IPS DF 6.9 (cell line): ENCODE results near the gene TENM4.

Source experiments
- DNase-seq: peaks from one replicate; pipeline ENCODE4 v3.0.0-alpha.2; 2013; ENCODE audit warnings: low read depth, low spot score
- H3K27ac ChIP-seq: one replicate; pipeline ENCODE4 v1.5.1; 2013; ENCODE audit warnings: low read length, control low read depth
- H3K27me3 ChIP-seq: 2 replicates; pipeline ENCODE4 v1.6.1; 2013; ENCODE audit warnings: mild to moderate bottlenecking, low read length; ENCODE audit not compliant: control insufficient read depth, insufficient read depth
- H3K36me3 ChIP-seq: 2 replicates; pipeline ENCODE4 v1.6.1; 2013; ENCODE audit warnings: low read length; ENCODE audit not compliant: control insufficient read depth, insufficient read depth
- H3K4me1 ChIP-seq: 2 replicates; pipeline ENCODE4 v1.6.1; 2013; ENCODE audit warnings: low read length; ENCODE audit not compliant: control insufficient read depth, insufficient read depth
- H3K4me3 ChIP-seq: 2 replicates; pipeline ENCODE4 v1.5.1; 2013; ENCODE audit warnings: mild to moderate bottlenecking, low read length
- H3K9me3 ChIP-seq: 2 replicates; pipeline ENCODE4 v1.6.1; 2013; ENCODE audit warnings: low read length, inconsistent platforms; ENCODE audit not compliant: control insufficient read depth, insufficient read depth
- WGBS: extraction: QIAGEN DNeasy Blood & Tissue Kit; methylation state at CpG from one replicate; pipeline ENCODE4 v1.1.7; 2013; ENCODE audit warnings: mixed read lengths, missing lambda C conversion rate; ENCODE audit not compliant: insufficient read length, insufficient coverage; 5-methylcytosine and 5-hydroxymethylcytosine counted together

The TENM4 gene

GRCh38 chr11:78851878-78852586 lies 588.8 kb downstream of the TENM4 start:
- WGBS: no CpG with 5 or more reads among the region's 7 CpGs
- no peaks in the 10 kb centered on the region for H3K4me1 ChIP-seq
- H3K4me3 ChIP-seq: no peak overlapping the region
- no peaks in the 10 kb centered on the region for H3K36me3 ChIP-seq
- DNase-seq: no peak
- H3K9me3 ChIP-seq: no peaks in the 10 kb centered on the region
- H3K27ac ChIP-seq: no peak overlapping the region
- no peaks in the 10 kb centered on the region for H3K27me3 ChIP-seq

DNA sequence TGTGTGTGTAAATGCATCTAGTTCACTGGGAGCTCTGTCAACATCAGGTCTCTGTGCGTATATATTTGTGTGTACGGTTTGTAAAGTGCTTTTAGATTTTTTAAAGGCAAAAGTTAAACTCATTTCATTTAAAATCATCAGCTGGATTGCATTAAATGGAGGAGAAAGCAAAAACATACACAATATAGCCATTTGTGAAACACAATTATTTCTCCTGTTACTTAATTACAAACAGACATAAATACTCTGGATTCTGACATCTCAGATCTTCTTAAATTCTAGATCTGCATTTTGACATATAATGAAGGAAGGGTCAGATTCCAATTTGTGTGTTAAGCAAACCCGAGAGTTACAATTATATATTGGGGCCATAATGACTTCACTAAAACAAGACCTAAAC lies 590.8 kb downstream of the TENM4 start:
- H3K27ac ChIP-seq: no peak overlapping the region
- no CpG with 5 or more reads among the region's 3 CpGs for WGBS
- no peaks in the 10 kb centered on the region for H3K27me3 ChIP-seq
- H3K4me3 ChIP-seq: no peak overlapping the region
- no peaks in the 10 kb centered on the region for H3K4me1 ChIP-seq
- no peaks in the 10 kb centered on the region for H3K9me3 ChIP-seq
- no peaks in the 10 kb centered on the region for H3K36me3 ChIP-seq
- DNase-seq: no peak

GRCh38 chr11:78846269-78846668 lies 594.6 kb downstream of the TENM4 start:
- DNase-seq: no peak
- Histone ChIP-seq H3K36me3 (no peaks in the 10 kb centered on the region), H3K27me3 (no peaks in the 10 kb centered on the region), H3K27ac (no peak overlapping the region), H3K9me3 (no peaks in the 10 kb centered on the region), H3K4me1 (no peaks in the 10 kb centered on the region), H3K4me3 (no peak overlapping the region)
- no CpG with 5 or more reads among the region's 5 CpGs for WGBS

GRCh38 chr11:78845496-78845895 lies 595.3 kb downstream of the TENM4 start:
- no peak for DNase-seq
- no peak overlapping the region for H3K27ac ChIP-seq
- no peak overlapping the region for H3K4me3 ChIP-seq
- no peaks in the 10 kb centered on the region for H3K4me1 ChIP-seq
- no CpG with 5 or more reads among the region's 6 CpGs for WGBS
- no peaks in the 10 kb centered on the region for H3K9me3 ChIP-seq
- H3K36me3 ChIP-seq: no peaks in the 10 kb centered on the region
- H3K27me3 ChIP-seq: no peaks in the 10 kb centered on the region

GRCh38 chr11:78841456-78842060 lies 599.3 kb downstream of the TENM4 start:
- no peaks in the 10 kb centered on the region for H3K27me3 ChIP-seq
- H3K4me1 ChIP-seq: no peaks in the 10 kb centered on the region
- no peaks in the 10 kb centered on the region for H3K9me3 ChIP-seq
- WGBS: no CpG with 5 or more reads among the region's 5 CpGs
- H3K4me3 ChIP-seq: no peak overlapping the region
- no peak overlapping the region for H3K27ac ChIP-seq
- no peaks in the 10 kb centered on the region for H3K36me3 ChIP-seq
- DNase-seq: no peak

GRCh38 chr11:78840623-78841022 lies 600.2 kb downstream of the TENM4 start:
- no peak overlapping the region for H3K4me3 ChIP-seq
- no peaks in the 10 kb centered on the region for H3K36me3 ChIP-seq
- no peaks in the 10 kb centered on the region for H3K4me1 ChIP-seq
- H3K27me3 ChIP-seq: no peaks in the 10 kb centered on the region
- DNase-seq: no peak
- no peak overlapping the region for H3K27ac ChIP-seq
- H3K9me3 ChIP-seq: no peaks in the 10 kb centered on the region
- no CpG with 5 or more reads among the region's 4 CpGs for WGBS

- no CpG with 5 or more reads among the region's 3 CpGs for WGBS
- H3K36me3 ChIP-seq: no peaks in the 10 kb centered on the region
- DNase-seq: no peak
- no peaks in the 10 kb centered on the region for H3K9me3 ChIP-seq
- H3K27me3 ChIP-seq: no peaks in the 10 kb centered on the region
- H3K4me3 ChIP-seq: no peak overlapping the region
- H3K27ac ChIP-seq: no peak overlapping the region
- H3K4me1 ChIP-seq: no peaks in the 10 kb centered on the region
Measured at GRCh38 chr11:78840200-78840599, 600.6 kb downstream of the TENM4 start.

DNA sequence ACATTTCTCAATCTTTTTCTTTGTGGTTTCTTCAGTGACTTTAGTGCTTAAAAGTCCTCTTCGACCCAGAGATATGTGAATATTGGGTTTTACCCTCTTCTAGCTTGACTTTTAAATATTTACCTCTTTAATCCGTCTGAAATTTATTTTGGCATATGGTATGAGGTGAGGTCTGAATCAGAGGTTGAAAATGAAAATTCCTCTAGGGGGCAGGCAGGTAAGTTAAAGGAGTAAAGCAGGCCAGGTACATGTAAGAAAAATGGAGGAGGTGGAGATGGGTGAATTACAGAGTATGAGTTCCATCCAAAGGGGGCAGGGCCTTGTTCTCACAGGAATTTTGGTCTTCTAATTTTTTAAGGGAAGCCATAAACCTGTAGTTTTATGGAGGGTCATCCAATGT lies 602.4 kb downstream of the TENM4 start:
- WGBS: no CpG with 5 or more reads among the region's 2 CpGs
- H3K36me3 ChIP-seq: no peaks in the 10 kb centered on the region
- H3K4me3 ChIP-seq: no peak overlapping the region
- no peaks in the 10 kb centered on the region for H3K27me3 ChIP-seq
- DNase-seq: no peak
- H3K4me1 ChIP-seq: no peaks in the 10 kb centered on the region
- no peaks in the 10 kb centered on the region for H3K9me3 ChIP-seq
- H3K27ac ChIP-seq: no peak overlapping the region

GRCh38 chr11:78835646-78836045 lies 605.2 kb downstream of the TENM4 start:
- no peak for DNase-seq
- Histone ChIP-seq H3K27me3 (no peaks in the 10 kb centered on the region), H3K27ac (no peak overlapping the region), H3K9me3 (no peaks in the 10 kb centered on the region), H3K4me3 (no peak overlapping the region), H3K4me1 (no peaks in the 10 kb centered on the region), H3K36me3 (no peaks in the 10 kb centered on the region)
- WGBS: no CpG with 5 or more reads among the region's 5 CpGs

GRCh38 chr11:78834886-78835285 lies 605.9 kb downstream of the TENM4 start:
- H3K4me1 ChIP-seq: 0 out of 2 replicates have a peak, but pooled peaks cover 2% of the 10 kb centered on the region
- H3K4me3 ChIP-seq: no peak overlapping the region
- no CpG with 5 or more reads among the region's 4 CpGs for WGBS
- no peaks in the 10 kb centered on the region for H3K36me3 ChIP-seq
- no peak overlapping the region for H3K27ac ChIP-seq
- H3K27me3 ChIP-seq: no peaks in the 10 kb centered on the region
- no peaks in the 10 kb centered on the region for H3K9me3 ChIP-seq
- no peak for DNase-seq

DNA sequence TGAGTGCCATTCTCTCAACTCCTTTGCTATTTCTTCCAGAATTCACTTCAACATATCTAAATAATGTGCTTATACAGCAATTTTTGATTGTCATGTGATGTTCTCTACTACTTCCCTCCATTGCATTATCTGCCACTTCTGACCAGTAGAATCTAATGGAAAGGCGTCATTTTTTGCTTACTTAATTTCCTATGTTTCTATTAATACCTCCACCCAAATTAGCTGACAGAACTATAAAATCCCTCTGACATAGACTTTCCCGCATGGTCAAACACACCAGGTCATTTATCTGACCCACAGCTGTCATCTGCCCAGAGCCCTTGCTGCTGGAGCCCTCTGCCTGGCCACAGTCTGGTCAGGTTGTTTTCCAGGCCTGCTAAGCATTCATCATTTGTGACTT lies 607.6 kb downstream of the TENM4 start:
- DNase-seq: no peak
- Histone ChIP-seq H3K27ac (no peak overlapping the region), H3K36me3 (no peaks in the 10 kb centered on the region), H3K4me3 (no peak overlapping the region), H3K4me1 (0 out of 2 replicates have a peak, but pooled peaks cover 2% of the 10 kb centered on the region), H3K27me3 (no peaks in the 10 kb centered on the region), H3K9me3 (no peaks in the 10 kb centered on the region)
- no CpG with 5 or more reads among the region's 2 CpGs for WGBS
